Activated CD4-positive, CD25-positive, alpha-beta regulatory T cell treated with anti-CD3 and anti-CD28 coated beads, Interleukin-2, amount 50 U/mL, for 24 hours (primary cell): ENCODE data around the gene DBH.

ENCODE experiments used
- ATAC-seq, 2 donors: fragments of 150-1000 bp; cut with Tn5 transposase; one replicate each; pipeline ENCODE4 v1.10.0; 2021; ENCODE audit warnings: mild to moderate bottlenecking in 1 of 2, moderate library complexity in 1 of 2

The DBH gene

DNA sequence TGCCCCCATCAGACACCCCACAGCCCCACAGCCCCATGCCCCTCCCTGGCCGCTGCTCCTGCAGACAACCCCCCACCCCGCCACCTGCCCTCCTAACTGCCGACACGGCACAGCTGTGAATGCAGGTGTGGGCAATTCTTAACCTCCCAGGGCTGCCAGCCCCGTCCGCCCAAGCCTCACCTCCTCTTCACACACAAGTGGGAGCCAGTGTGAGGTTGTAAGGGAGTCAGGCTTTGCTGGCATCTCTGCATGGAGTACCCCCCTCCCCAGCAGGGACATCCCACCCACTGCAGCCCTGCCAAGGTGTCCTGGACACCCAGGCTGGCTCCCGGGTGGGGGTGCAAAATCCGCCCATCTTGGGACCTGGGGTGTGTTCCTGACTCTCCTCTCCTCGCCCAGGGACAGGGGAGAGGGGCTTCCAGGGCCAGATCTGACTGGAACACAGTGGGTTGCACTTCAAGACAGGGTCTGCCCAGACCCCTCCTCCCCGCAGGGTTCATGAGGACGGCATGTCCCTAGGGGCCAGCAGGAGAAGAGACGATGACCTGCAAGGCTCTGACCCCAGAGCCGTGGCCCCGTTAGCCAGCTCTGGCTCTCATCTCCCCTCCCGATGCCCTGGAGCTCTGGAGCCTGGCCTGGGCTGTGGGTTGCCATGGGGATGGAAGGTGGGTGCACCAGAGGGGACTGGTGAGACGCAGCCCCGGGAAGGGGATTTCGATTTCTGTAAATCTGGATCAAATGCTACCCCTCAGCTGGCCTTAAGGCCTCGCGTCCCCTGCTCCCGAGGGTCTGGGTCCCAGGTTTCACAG lies 67.6 kb downstream of the DBH start:
- ATAC-seq = no peak

DNA sequence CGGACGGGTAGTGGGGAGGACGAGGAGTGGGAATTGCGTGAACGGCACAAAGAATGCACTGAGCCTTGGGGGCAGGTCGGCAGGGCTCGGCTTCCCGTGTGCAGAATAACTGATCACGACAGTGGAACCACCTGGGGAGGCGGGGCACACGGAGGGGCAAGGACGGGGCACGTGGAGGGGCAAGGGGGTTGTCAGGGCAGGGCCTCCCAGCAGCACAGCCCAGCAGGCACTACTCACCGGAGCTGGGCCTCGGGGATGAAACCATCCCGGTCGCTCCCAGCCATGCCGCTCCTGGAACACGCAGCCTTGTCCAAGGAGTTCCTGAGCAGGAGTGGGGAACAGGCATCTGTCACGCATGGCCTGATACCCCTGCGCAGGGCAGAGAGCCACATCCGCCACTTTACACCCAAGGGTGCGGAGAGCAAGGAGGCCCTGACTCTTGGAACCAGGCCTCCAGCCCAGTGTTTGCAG lies 68.6 kb downstream of the DBH start:
- no peak for ATAC-seq

DNA sequence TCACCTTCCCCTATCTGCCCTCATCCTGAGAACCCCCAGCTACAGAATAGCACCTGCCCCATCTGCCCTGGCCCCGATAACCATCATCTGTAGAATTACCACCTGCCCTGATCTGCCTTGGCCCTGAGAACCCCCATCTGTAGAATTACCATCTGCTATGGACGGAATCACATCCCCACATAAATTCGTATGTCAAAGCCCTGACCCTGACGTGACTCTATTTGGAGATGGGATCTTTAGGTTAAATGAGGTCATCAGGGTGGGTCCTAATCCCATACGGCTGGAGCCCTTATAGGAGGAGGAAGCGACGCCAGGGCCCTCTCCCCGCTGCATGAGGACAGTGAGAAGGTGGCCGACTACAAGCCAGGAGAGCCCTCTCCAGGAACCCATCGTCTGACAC lies 69.4 kb downstream of the DBH start:
- ATAC-seq = no peak

DNA sequence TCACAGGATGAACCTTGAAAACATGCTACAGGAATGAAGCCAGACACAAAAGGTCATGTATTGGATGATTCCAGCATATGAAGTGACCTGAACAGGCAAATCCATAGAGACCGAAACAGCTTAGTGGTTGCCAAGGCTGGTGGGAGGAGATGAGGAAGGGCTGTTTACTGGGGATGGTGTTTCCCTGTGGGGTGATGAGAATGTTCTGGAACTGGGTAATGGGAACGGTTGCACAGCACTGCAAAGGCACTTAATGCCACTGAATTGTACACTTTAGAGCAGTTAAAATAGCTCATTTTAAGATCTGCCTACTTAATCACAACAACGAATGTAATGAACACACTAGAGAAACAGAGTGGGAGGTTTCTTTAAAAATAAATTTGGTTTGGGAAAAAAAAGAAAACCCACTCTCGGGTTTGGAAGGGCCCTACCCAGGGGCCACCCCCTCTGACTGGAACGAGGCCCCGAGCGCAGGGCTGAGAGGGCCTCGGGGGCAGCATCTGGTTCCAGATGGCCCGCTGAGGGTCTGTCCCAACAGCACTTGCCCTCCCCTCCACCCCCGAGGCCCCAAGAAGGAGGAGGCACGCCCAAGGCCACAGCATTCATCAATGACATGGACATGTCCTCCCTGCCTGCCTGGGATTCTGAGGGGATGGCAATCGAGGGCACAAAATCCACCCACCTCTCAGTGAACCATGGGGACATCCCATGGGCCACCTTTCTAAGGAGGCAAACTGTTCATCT lies 70.3 kb downstream of the DBH start:
- ATAC-seq = no peak

DNA sequence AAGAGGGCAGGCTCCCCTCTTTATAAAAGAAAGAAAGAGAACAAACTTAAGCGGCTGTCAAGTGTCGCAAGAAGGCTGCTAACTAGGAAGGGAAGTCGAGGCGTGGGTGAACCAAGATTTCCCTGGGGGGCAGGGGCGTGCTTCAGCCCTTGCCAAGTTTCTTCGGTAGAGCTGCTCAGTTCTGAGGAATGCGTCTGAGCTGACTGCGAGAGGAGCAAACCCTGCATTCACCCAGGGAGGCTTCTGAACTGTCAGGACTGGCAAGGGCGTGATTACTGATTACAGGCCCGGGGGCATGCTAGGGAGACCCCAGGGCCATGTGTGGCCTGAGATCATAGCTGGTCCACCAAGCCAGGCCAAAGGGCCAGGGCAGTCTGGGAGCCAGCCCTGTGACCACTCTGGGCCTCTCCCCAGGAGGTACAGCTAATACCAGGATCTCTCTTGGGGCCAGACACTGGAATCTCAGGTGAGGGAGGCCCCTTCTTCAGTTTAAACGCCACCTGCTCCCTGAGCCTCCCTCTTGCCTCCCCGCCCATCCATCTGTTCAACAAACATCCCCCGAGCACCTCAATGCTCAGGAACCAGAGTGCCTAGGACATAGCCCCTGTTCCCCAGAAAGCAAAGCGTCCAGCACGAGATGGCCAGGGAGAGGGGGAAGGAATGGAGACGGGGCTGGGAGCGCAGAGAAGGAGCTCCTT lies 71.1 kb downstream of the DBH start:
- ATAC-seq = no peak

DNA sequence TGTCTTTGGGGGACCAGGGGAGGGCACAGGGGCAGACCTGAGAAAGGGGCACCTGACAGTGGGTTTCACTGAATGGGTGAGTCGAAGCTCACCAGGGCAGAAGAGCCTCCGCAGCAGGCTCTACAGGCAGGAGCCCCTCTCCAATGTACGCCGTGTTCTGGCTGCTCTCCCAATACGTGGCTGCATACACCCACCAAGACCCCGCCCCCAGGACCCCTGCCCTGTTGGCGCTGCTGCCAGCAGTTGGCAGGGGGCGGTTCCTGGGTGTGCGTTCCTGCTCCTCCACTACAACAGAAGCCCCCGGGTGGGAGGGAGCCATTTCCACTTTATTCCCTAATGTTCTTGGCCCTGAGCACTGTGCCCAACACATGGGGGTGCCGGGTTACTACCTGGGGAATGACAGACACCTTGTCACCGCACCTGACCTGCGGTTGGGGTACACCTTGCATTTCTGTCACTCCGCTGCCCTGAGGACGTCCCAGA lies 71.6 kb downstream of the DBH start:
- no peak for ATAC-seq

DNA sequence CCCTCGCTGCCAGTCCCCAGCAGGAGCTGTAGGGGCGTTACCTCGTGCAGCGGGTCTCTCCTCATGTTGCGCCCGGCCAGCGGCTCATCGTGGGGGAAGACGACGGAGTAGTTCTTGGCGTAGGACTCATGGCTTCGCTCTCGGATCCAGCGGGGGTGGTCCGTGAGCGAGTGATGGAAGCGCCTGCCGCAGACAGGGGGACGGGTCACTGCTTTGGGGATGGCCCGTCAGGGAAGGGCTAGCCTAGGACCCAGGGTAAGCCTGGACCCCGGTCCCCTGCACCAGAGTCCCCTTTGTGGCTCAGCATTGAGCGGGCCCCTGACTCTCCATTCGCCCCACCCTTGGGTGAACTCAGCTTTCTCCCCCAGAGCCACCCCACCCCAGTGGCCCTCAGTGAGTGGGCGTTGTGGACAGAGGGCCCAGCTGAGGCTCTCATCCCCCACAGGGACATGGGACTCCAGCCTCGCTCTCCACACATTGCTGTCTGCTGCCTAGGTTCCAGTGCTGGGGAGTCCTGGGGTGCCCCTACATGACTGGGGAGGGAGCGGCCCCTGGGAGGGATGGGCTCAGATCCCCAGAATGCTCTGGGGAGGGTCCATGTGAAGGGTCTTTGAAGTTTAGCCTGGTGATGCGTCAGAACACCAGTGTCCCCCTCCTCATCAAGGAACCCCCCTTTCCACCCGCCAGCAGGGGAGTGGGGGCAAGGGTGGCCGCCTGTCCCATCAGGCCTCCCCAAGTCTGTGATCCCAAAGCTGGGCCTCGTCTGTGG lies 72.3 kb downstream of the DBH start:
- ATAC-seq = no peak
